ENCODE results near the gene RGS6. TPM values are rescaled to one million over a fixed set of nuclear protein-coding genes. Genes with fewer than 3 reads are reported as not detected.

The RGS6 gene
- total RNA-seq, 2 experiments from 2014 or later: not detected

DNA sequence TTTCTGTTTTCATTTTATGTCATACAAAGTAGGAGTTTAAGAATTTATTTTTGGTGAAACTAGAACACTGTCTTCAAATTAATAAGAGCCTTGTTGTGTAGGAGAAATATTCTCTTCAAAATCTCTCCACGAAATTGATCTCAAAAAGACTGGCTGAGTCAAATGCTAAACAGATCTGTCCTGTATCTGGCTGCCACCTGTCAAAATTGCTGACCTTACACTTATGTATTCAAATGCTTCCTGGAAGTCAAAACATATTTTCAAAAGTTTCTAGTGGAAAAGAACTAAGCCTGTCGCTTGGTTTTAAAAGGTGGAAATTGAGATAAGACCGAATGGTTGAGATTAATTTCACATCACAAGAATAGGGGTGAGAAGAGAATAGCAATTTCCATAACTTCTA lies 121.4 kb downstream of the RGS6 start:
- H3K4me1 Mint-ChIP-seq (ENCODE audit: low read depth): peaks cover 8% of the 10 kb centered on the region
- H3K36me3 Mint-ChIP-seq (ENCODE audit: low read depth): no peaks in the 10 kb centered on the region

DNA sequence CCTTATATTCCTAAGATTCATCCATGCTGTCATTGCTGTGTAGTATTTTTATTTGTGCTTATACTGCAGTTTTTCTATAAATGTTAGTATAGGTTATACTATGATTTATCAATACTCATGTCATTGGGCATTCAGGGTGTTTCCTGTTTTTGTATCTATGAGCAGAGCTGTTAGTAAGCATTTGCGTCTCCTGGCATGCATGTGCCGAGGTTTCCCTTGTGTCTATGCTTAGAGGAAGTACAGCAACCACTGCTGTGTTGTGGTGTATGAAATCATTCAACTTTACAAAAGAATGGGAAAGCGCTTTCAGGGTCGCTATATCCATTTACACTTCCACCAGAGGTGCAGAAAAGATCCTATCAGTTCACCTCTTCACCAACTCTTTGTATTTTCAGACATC lies 122.7 kb downstream of the RGS6 start:
- DNase-seq: no peak
- POLR2A ChIA-PET: no interaction called here
- TF ChIP-seq, protein P1, sequence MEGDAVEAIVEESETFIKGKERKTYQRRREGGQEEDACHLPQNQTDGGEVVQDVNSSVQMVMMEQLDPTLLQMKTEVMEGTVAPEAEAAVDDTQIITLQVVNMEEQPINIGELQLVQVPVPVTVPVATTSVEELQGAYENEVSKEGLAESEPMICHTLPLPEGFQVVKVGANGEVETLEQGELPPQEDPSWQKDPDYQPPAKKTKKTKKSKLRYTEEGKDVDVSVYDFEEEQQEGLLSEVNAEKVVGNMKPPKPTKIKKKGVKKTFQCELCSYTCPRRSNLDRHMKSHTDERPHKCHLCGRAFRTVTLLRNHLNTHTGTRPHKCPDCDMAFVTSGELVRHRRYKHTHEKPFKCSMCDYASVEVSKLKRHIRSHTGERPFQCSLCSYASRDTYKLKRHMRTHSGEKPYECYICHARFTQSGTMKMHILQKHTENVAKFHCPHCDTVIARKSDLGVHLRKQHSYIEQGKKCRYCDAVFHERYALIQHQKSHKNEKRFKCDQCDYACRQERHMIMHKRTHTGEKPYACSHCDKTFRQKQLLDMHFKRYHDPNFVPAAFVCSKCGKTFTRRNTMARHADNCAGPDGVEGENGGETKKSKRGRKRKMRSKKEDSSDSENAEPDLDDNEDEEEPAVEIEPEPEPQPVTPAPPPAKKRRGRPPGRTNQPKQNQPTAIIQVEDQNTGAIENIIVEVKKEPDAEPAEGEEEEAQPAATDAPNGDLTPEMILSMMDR (IDR thresholded peaks at IDR 0.05): no peak
- Mint-ChIP-seq H3K27me3 (peaks cover 19% of the 10 kb centered on the region), H3K27ac (no peak overlapping the region), H3K36me3 (ENCODE audit: low read depth) (no peaks in the 10 kb centered on the region), H3K4me3 (no peak overlapping the region), H3K4me1 (ENCODE audit: low read depth) (no peaks in the 10 kb centered on the region), H3K9me3 (no peaks in the 10 kb centered on the region)
- CTCF ChIA-PET: no interaction called here
- intact Hi-C loops (cut with micrococcal nuclease): no loop called here
- ATAC-seq: no peak

More for the DNA sequence above, 121.4 kb downstream of the RGS6 start:
- H3K4me3 Mint-ChIP-seq: no peak overlapping the region
- ATAC-seq: no peak
- CTCF ChIA-PET: no interaction called here
- intact Hi-C loops (cut with micrococcal nuclease): no loop called here
- no peak for DNase-seq
- TF ChIP-seq, protein P1 (IDR thresholded peaks at IDR 0.05): no peak
- no peak overlapping the region for H3K27ac Mint-ChIP-seq
- POLR2A ChIA-PET: no interaction called here
- H3K9me3 Mint-ChIP-seq: no peaks in the 10 kb centered on the region
- peaks cover 20% of the 10 kb centered on the region for H3K27me3 Mint-ChIP-seq

DNA sequence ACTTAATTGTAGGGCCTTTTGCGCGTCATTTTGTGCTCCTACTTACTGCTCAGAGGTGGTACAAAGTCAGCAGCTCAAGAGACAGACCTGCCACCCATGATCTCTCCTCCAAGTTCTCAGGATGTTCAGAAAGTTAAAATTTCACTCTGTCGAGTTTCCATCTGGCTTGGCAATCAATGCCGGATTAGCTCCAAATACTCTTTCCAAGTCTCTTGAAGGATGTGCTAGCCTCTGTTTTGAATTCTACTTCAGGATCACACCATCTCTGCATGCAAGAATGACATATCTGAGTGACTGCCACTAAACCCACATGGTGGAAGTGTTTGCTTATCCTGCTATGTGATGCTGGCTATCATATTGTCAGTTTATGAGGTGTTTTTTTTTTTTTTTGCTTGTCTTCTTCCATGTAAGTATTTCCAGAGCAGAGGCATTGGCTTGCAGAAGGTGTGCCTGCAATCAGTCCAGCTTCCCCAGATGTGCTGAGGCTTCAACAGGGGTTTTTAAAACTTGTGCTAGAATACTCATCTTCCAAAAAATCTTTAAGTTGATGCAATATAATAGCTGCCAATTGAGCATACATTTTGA lies 125.6 kb downstream of the RGS6 start:
- Mint-ChIP-seq H3K4me3 (no peak overlapping the region), H3K4me1 (ENCODE audit: low read depth) (no peaks in the 10 kb centered on the region), H3K36me3 (ENCODE audit: low read depth) (no peaks in the 10 kb centered on the region), H3K27me3 (peaks cover 8% of the 10 kb centered on the region), H3K9me3 (no peaks in the 10 kb centered on the region), H3K27ac (no peak overlapping the region)
- no peak for ATAC-seq
- TF ChIP-seq, protein P1 (IDR thresholded peaks at IDR 0.05): no peak
- CTCF ChIA-PET: interaction anchor here (1.5 kb wide), 1 partner anchor 34 kb away, joined by 3 read pairs; no protein-coding TSS in a partner anchor
- intact Hi-C loops (cut with micrococcal nuclease): no loop called here
- no peak for DNase-seq
- POLR2A ChIA-PET: interaction anchor here (1.1 kb wide), 1 partner anchor 13 kb away, joined by 3 read pairs; no protein-coding TSS in a partner anchor

DNA sequence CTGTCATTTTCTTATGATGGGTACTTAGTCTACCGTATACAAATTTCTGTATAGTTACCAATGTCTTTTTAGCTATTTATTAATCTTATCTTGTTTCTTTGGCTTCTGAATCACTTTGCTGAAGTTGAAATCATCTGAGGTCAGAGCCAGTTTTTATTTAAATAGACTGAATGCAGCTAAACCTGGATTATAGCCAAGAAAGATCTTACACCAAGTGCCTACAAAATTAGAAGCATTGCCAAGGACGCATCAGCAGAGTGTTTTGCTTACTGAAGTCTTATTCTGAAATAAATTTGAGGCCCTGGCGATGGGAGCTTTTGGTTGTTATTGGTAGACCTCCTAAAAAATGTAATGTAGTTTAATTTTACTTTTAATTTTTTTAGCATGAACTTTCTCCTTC lies 128.2 kb downstream of the RGS6 start:
- intact Hi-C loops (cut with micrococcal nuclease): no loop called here
- no peaks in the 10 kb centered on the region for H3K9me3 Mint-ChIP-seq
- no peaks in the 10 kb centered on the region for H3K4me1 Mint-ChIP-seq (ENCODE audit: low read depth)
- POLR2A ChIA-PET: interaction anchor here (0.9 kb wide), 1 partner anchor 10 kb away, joined by 3 read pairs; no protein-coding TSS in a partner anchor
- TF ChIP-seq, protein P1 (IDR thresholded peaks at IDR 0.05): no peak
- DNase-seq: no peak
- ATAC-seq: no peak
- no peak overlapping the region for H3K27ac Mint-ChIP-seq
- CTCF ChIA-PET: no interaction called here
- no peak overlapping the region for H3K4me3 Mint-ChIP-seq
- H3K27me3 Mint-ChIP-seq: no peaks in the 10 kb centered on the region
- H3K36me3 Mint-ChIP-seq (ENCODE audit: low read depth): no peaks in the 10 kb centered on the region

DNA sequence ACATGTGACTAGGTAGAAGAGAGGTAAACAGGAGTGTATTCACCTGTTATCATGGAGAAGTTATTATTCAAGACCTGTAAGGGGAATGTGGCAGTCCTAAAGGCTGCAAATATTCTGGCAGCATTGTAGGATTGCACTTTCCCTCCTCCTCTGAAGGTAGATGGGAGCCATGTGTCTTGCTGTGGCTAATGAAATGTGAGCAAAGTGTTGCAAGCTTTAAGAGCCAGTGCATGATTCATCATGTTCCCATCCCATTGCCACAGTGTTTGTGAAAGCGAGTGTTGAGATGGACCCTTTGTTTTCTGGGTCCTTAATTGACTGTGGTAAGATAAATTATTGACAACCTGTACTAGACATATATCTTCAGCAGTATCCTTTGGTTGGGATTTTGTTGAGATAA lies 128.7 kb downstream of the RGS6 start:
- Mint-ChIP-seq H3K4me1 (ENCODE audit: low read depth) (no peaks in the 10 kb centered on the region), H3K4me3 (no peak overlapping the region), H3K27me3 (no peaks in the 10 kb centered on the region), H3K36me3 (ENCODE audit: low read depth) (no peaks in the 10 kb centered on the region), H3K27ac (no peak overlapping the region), H3K9me3 (no peaks in the 10 kb centered on the region)
- TF ChIP-seq, protein P1 (IDR thresholded peaks at IDR 0.05): no peak
- intact Hi-C loops (cut with micrococcal nuclease): no loop called here
- ChIA-PET CTCF (no interaction called here), POLR2A (interaction anchor here (0.9 kb wide), 1 partner anchor 9 kb away, joined by 3 read pairs; no protein-coding TSS in a partner anchor)
- ATAC-seq (no peak), DNase-seq (no peak)

Data from activated CD8-positive, alpha-beta T cell treated with anti-CD3 and anti-CD28 coated beads for 36 hours (primary cell).